Nephron progenitor cell (in vitro differentiated cells): ENCODE data around the gene PODN.

ENCODE experiments used
- DNase-seq: peaks from one replicate; pipeline ENCODE4 v3.0.0; 2021
- H3K27ac Mint-ChIP-seq: 2 replicates; pipeline ENCODE4 v1.8.0; 2021; ENCODE audit warnings: mild to moderate bottlenecking, moderate library complexity, mixed read lengths
- H3K27me3 Mint-ChIP-seq: 2 replicates; pipeline ENCODE4 v1.8.0; 2021; ENCODE audit warnings: mild to moderate bottlenecking, low read depth, mixed read lengths; ENCODE audit not compliant: poor library complexity
- H3K36me3 Mint-ChIP-seq: 2 replicates; pipeline ENCODE4 v1.8.0; 2021; ENCODE audit warnings: low read depth, mixed read lengths
- H3K4me1 Mint-ChIP-seq: 2 replicates; pipeline ENCODE4 v1.8.0; 2021; ENCODE audit warnings: mixed read lengths
- H3K4me3 Mint-ChIP-seq: 2 replicates; pipeline ENCODE4 v1.8.0; 2021; ENCODE audit warnings: mild to moderate bottlenecking, moderate library complexity, mixed read lengths
- H3K9me3 Mint-ChIP-seq: 2 replicates; pipeline ENCODE4 v1.8.0; 2021; ENCODE audit warnings: mild to moderate bottlenecking, moderate library complexity, mixed read lengths
- TF ChIP-seq, protein P1 (sequence below): fragments of 200-600 bp; sonication (generic); IDR thresholded peaks from 2 replicates; pipeline ENCODE4 v1.5.0; 2021; ENCODE audit warnings: antibody characterized with exemption

The PODN gene

DNA sequence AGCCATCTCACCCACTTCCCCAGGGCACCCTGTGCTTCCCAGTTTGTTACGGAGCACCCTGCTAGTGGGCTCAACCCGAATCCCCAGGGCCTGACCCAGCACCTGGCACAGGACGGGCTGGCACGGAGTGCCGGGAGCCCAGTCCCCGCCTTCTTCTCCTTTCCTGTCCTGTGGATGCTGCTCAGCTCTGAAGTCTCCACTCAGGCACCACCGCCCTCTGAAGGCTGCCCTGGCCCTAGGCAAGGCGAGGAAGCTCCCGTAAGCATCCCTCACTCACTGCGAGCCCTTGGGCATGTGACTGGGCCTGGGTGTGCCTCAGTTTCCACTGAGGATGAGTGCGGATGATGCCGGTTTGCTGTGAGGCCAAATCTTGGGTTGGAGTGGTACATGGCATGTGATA, 58.6 kb downstream of the PODN start:
- no peak for DNase-seq
- no peaks in the 10 kb centered on the region for H3K36me3 Mint-ChIP-seq
- H3K27ac Mint-ChIP-seq: no peak overlapping the region
- no peak overlapping the region for H3K4me3 Mint-ChIP-seq
- TF ChIP-seq, protein P1, sequence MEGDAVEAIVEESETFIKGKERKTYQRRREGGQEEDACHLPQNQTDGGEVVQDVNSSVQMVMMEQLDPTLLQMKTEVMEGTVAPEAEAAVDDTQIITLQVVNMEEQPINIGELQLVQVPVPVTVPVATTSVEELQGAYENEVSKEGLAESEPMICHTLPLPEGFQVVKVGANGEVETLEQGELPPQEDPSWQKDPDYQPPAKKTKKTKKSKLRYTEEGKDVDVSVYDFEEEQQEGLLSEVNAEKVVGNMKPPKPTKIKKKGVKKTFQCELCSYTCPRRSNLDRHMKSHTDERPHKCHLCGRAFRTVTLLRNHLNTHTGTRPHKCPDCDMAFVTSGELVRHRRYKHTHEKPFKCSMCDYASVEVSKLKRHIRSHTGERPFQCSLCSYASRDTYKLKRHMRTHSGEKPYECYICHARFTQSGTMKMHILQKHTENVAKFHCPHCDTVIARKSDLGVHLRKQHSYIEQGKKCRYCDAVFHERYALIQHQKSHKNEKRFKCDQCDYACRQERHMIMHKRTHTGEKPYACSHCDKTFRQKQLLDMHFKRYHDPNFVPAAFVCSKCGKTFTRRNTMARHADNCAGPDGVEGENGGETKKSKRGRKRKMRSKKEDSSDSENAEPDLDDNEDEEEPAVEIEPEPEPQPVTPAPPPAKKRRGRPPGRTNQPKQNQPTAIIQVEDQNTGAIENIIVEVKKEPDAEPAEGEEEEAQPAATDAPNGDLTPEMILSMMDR: no peak
- H3K4me1 Mint-ChIP-seq: peaks cover 71% of the 10 kb centered on the region
- no peaks in the 10 kb centered on the region for H3K9me3 Mint-ChIP-seq
- H3K27me3 Mint-ChIP-seq: peaks cover 12% of the 10 kb centered on the region

DNA sequence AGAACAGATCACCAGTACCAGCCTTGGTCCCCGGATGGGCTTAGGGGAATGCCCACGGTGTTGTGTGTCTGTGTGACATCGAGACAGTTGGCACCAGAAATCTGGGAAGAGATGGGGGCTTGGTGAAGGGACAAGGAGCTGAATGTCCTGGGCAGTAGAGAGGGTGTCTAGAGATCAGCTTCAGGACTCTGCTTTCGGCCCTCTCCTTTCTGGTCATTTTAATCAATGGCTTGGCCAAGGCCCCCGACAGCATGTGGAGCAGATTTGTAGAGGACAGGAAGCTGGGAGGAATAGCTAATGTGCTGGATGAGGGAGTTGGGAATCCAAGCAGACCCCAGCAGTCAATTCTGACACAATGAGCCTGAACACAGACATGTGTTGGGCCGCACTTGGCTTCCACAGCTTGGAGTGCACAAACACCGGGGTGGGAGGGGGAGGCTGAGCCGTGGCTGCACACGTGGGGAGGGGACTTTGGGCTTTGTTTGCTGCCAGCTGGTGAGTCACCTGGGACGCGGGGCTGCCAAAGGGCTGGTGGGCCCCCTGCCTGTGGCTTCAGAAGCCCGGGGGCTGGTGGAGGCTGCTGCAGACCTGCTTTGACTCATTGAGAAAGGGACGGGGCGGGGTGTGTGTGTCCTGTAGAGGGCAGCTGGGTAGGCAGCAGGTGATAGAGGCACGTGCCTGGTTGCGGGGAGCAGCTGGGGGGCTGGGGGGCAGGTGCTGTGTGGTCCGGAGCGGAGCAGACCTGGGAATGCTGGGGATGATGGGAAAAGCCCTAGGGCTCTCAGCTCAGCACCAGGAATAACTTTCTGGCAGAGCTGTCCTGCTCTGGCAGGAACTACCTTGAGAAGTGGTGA, 59.5 kb downstream of the PODN start:
- TF ChIP-seq, protein P1: no peak
- H3K9me3 Mint-ChIP-seq: no peaks in the 10 kb centered on the region
- H3K27ac Mint-ChIP-seq: peak overlapping the region; percentile 76
- H3K4me1 Mint-ChIP-seq: peaks cover 71% of the 10 kb centered on the region
- no peaks in the 10 kb centered on the region for H3K36me3 Mint-ChIP-seq
- no peak overlapping the region for H3K4me3 Mint-ChIP-seq
- H3K27me3 Mint-ChIP-seq: peaks cover 12% of the 10 kb centered on the region
- peak; percentile 20 for DNase-seq

DNA sequence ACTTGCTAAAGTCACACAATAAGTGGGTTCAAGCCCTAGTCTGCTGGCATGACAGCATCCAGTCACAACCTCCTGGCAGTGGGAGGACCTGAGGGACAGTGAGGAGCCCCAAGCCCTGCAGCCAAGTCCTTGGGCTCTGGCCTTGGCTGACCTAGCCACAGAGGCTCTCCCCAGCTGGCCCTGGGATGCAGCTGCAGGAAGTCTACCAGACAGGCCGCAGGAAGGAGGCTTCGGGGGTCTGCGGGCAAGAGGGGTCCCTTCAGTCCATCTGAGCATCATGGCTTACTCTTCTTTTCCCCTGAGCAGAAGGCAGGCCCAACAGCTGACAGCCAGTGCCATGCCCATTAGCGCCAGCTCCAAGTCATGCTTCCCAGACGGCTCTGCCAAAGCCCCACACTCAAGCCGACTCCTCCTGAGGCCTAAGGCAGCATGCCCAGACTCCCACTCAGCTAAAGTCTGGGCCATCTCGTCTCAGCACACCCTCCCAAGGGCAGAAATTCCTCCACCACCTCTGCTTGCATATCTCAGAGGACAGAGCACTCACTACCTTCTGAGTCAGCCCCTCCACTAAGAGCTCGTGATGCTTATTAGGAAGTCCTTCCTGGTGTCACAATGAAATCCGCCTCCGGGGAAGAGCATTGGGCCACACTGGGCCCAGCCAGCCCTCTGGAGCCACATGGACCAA, 60.3 kb downstream of the PODN start:
- peaks cover 68% of the 10 kb centered on the region for H3K4me1 Mint-ChIP-seq
- no peak overlapping the region for H3K4me3 Mint-ChIP-seq
- H3K36me3 Mint-ChIP-seq: no peaks in the 10 kb centered on the region
- TF ChIP-seq, protein P1: no peak
- no peaks in the 10 kb centered on the region for H3K9me3 Mint-ChIP-seq
- DNase-seq: no peak
- H3K27ac Mint-ChIP-seq: no peak overlapping the region
- peaks cover 12% of the 10 kb centered on the region for H3K27me3 Mint-ChIP-seq

DNA sequence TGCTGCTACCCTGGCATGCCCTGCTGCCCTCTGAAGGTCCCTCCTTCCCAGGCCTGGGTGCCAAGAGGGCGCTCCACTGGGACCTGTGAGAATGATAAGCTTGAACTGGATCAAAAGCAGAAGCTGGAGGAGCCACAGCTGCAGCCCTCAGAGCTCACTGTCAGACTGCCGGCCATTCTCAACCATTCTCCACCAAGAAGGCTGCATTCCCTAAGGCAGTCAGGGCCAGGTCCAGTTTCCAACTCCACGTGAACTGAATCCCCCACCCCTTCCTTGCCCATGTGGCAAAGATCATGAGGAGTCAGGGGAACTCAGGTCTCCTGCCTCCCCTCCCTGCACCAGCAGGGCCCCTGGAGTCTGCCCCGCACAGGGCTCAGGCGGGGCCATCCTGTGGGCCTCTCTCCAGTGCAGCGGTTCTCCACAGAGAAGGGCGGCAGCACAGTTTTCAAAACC, 61.0 kb downstream of the PODN start:
- Mint-ChIP-seq H3K9me3 (no peaks in the 10 kb centered on the region), H3K36me3 (no peaks in the 10 kb centered on the region), H3K4me3 (no peak overlapping the region), H3K4me1 (peaks cover 69% of the 10 kb centered on the region), H3K27ac (no peak overlapping the region), H3K27me3 (peaks cover 12% of the 10 kb centered on the region)
- TF ChIP-seq, protein P1: no peak
- DNase-seq: no peak

DNA sequence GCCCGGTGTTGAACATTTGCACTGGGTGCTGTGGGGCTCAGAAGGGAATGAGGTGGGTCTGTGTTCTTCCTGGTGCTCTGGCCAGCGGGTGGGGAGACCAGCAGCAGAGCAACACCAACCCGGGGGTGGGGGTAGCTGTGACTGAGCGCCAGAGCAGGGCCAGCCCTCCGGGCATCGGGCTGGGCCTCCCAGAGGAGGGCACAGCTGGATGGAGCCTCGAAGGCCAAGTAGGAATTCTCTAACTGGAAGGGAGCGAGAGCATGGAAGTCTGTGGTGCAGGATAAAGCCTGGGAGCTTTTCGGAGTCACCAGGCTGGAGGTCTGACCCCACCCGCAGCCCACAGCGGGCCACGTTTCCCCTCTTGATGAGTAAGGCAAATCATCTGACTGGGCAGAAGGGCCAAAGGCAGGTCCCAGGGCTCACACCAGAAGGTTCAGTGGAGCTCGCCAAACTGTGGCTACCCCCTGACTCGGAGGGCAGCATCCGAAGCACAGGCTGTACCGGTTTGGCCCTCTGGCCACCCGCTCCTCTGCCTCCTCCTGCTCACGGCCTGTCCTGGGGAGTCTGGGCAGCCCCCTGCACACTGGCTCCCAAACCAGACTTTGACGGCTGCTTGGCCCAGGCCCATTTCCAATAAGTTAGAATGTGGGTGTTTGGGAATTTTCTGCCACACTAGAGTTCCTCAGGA, 61.6 kb downstream of the PODN start:
- Mint-ChIP-seq H3K4me1 (peaks cover 71% of the 10 kb centered on the region), H3K27me3 (peaks cover 15% of the 10 kb centered on the region), H3K27ac (no peak overlapping the region), H3K36me3 (no peaks in the 10 kb centered on the region), H3K4me3 (no peak overlapping the region), H3K9me3 (no peaks in the 10 kb centered on the region)
- TF ChIP-seq, protein P1: no peak
- no peak for DNase-seq
